Fibroblast of peridontal ligament (primary cell): ENCODE results near the gene TAF15.

ENCODE experiments used
- DNase-seq: peaks from one replicate; pipeline ENCODE4 v3.0.0-alpha.2; 2010; ENCODE audit errors: extremely low read depth

The TAF15 gene

GRCh38 chr17:35788477-35789368 is 20.6 kb upstream of the TAF15 start:
- DNase-seq: peak; percentile 86

- DNase-seq: no peak
These were observed 18.4 kb upstream of the TAF15 start for GRCh38 chr17:35790841-35791240.

GRCh38 chr17:35791681-35792350 is 17.5 kb upstream of the TAF15 start:
- no peak for DNase-seq

- DNase-seq: no peak
These were observed 16.0 kb upstream of the TAF15 start for GRCh38 chr17:35793257-35793656.

GRCh38 chr17:35795007-35795870 is 14.0 kb upstream of the TAF15 start, which contains the start of gene MMP28:
Gene MMP28, minus strand, starts transcription at chr17:35795641. Its CDS starts 264 bp downstream, at chr17:35795377.
- no peak for DNase-seq

GRCh38 chr17:35795871-35796265 is 13.4 kb upstream of the TAF15 start:
- no peak for DNase-seq

- no peak for DNase-seq
These were observed 12.3 kb upstream of the TAF15 start for GRCh38 chr17:35796942-35797341.

GRCh38 chr17:35797370-35797769 is 11.9 kb upstream of the TAF15 start:
- no peak for DNase-seq

- DNase-seq: no peak
These were observed 11.4 kb upstream of the TAF15 start for GRCh38 chr17:35797918-35798317.

- peak; percentile 71 for DNase-seq
These were observed 9.3 kb upstream of the TAF15 start for GRCh38 chr17:35799942-35800341.

GRCh38 chr17:35801583-35802224 is 7.6 kb upstream of the TAF15 start:
- peak; percentile 55 for DNase-seq

- peak; percentile 98 for DNase-seq
These were observed 4.6 kb upstream of the TAF15 start for GRCh38 chr17:35804658-35805192.

GRCh38 chr17:35807371-35808144 is 1.7 kb upstream of the TAF15 start:
- DNase-seq: peak; percentile 56

- no peak for DNase-seq
These were observed 883 bp upstream of the TAF15 start for GRCh38 chr17:35808240-35808961.

- DNase-seq: no peak
These were observed 674 bp downstream of the TAF15 start for GRCh38 chr17:35809855-35810461.

GRCh38 chr17:35811759-35812158 is 2.5 kb downstream of the TAF15 start:
- DNase-seq: no peak

GRCh38 chr17:35812456-35812855 is 3.2 kb downstream of the TAF15 start:
- DNase-seq: no peak

GRCh38 chr17:35816723-35817122 is 7.4 kb downstream of the TAF15 start:
- no peak for DNase-seq

GRCh38 chr17:35817196-35817595 is 7.9 kb downstream of the TAF15 start:
- DNase-seq: no peak
